HG03457 (cell line): Measurements from ENCODE around the gene SULT1A2.
"Not testable (repeated sequence)": the region's sequence is repeated elsewhere in the genome, so short reads cannot be mapped to it uniquely, and the experiment has no call there.

Experiments used
- ATAC-seq: cut with Tn5 transposase; IDR thresholded peaks from one replicate; pipeline ENCODE4 v1.9.1; 2021; ENCODE audit warnings: moderate number of reproducible peaks; ENCODE audit not compliant: unreplicated experiment

Gene SULT1A2

GRCh38 chr16:28609631-28610594, 13.1 kb upstream of the SULT1A2 start, which contains the start of gene SULT1A1:
SULT1A1 (minus strand) TSS chr16:28610044; CDS start chr16:28608855, 1,189 bp downstream.
- ATAC-seq: no peak

GRCh38 chr16:28608867-28609596, 12.2 kb upstream of the SULT1A2 start:
- not testable (repeated sequence) for ATAC-seq

- not testable (repeated sequence) for ATAC-seq
Measured at GRCh38 chr16:28608496-28608808, 11.6 kb upstream of the SULT1A2 start.

- ATAC-seq: not testable (repeated sequence)
Measured at GRCh38 chr16:28607681-28608495, 11.0 kb upstream of the SULT1A2 start.

- ATAC-seq: no peak
Measured at GRCh38 chr16:28607116-28607623, 10.3 kb upstream of the SULT1A2 start.

GRCh38 chr16:28606291-28607115, 9.7 kb upstream of the SULT1A2 start:
- no peak for ATAC-seq

- ATAC-seq: no peak
Measured at GRCh38 chr16:28604186-28604565, 7.3 kb upstream of the SULT1A2 start.

GRCh38 chr16:28603381-28604185, 6.7 kb upstream of the SULT1A2 start:
- ATAC-seq: no peak

- no peak for ATAC-seq
Measured at GRCh38 chr16:28602529-28602928, 5.7 kb upstream of the SULT1A2 start.

- not testable (repeated sequence) for ATAC-seq
Measured at GRCh38 chr16:28602062-28602461, 5.2 kb upstream of the SULT1A2 start.

- not testable (repeated sequence) for ATAC-seq
Measured at GRCh38 chr16:28601589-28601988, 4.7 kb upstream of the SULT1A2 start.

GRCh38 chr16:28600965-28601364, 4.1 kb upstream of the SULT1A2 start:
- not testable (repeated sequence) for ATAC-seq

- not testable (repeated sequence) for ATAC-seq
Measured at GRCh38 chr16:28599377-28600285, 2.8 kb upstream of the SULT1A2 start.

GRCh38 chr16:28597692-28598261, 927 bp upstream of the SULT1A2 start:
- no peak for ATAC-seq

GRCh38 chr16:28596115-28596630, 677 bp downstream of the SULT1A2 start:
- ATAC-seq: no peak

- ATAC-seq: not testable (repeated sequence)
Measured at GRCh38 chr16:28595451-28595850, 1.4 kb downstream of the SULT1A2 start.

GRCh38 chr16:28592979-28593553, 3.8 kb downstream of the SULT1A2 start:
- no peak for ATAC-seq
